Neural cell (in vitro differentiated cells): ENCODE data around the gene CROCC2.

Experiments used
- TAF1 ChIP-seq: IDR thresholded peaks from 2 replicates; pipeline ENCODE4 v1.6.1; 2012; ENCODE audit warnings: low read depth
- TF ChIP-seq, protein P1 (sequence below): fragments of 450-650 bp; IDR thresholded peaks from 2 replicates; pipeline ENCODE4 v1.5.1; 2014; ENCODE audit warnings: antibody characterized with exemption, mild to moderate bottlenecking, moderate library complexity; ENCODE audit not compliant: poor library complexity, severe bottlenecking
- TF ChIP-seq, protein P2 (sequence below): IDR thresholded peaks from 2 replicates; pipeline ENCODE4 v1.6.1; 2012; ENCODE audit warnings: borderline replicate concordance

DNA sequence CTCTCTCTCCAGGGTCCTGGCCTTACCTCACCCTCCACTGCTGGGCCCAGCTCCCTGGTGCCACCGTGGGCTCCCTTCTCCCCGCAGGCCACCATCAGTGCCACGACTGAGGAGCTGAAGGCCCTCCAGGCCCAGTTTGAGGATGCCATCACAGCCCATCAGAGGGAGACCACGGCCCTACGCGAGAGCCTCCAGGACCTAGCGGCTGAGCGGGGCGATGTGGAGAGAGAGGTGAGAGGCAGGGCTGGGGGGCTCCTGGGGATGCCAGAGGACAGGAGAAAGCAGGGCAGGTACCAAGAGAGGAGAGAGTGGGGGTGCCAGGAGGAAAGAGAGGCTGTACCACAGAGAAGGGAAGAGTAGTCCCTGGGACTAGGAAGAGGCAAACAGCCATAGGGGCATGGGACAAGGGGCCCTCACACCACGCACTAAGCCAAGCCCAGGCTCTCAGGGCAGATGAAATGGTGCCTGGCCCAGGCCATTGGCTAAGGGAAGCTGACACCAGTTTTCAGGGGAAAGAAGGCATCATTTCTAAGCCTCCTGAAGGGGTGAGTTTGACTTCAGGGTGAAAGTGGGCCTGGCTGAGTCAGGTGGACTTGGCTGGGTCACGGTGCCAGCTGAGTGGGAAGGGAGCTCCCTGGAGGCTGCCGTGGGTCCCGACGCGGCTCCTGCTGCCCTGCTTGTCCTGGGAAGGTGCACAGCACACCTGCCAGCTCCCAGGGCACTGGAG lies 53.2 kb downstream of the CROCC2 start:
- TF ChIP-seq TAF1: no peak
- TF ChIP-seq, protein P1, sequence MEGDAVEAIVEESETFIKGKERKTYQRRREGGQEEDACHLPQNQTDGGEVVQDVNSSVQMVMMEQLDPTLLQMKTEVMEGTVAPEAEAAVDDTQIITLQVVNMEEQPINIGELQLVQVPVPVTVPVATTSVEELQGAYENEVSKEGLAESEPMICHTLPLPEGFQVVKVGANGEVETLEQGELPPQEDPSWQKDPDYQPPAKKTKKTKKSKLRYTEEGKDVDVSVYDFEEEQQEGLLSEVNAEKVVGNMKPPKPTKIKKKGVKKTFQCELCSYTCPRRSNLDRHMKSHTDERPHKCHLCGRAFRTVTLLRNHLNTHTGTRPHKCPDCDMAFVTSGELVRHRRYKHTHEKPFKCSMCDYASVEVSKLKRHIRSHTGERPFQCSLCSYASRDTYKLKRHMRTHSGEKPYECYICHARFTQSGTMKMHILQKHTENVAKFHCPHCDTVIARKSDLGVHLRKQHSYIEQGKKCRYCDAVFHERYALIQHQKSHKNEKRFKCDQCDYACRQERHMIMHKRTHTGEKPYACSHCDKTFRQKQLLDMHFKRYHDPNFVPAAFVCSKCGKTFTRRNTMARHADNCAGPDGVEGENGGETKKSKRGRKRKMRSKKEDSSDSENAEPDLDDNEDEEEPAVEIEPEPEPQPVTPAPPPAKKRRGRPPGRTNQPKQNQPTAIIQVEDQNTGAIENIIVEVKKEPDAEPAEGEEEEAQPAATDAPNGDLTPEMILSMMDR: no peak
- TF ChIP-seq, protein P2, sequence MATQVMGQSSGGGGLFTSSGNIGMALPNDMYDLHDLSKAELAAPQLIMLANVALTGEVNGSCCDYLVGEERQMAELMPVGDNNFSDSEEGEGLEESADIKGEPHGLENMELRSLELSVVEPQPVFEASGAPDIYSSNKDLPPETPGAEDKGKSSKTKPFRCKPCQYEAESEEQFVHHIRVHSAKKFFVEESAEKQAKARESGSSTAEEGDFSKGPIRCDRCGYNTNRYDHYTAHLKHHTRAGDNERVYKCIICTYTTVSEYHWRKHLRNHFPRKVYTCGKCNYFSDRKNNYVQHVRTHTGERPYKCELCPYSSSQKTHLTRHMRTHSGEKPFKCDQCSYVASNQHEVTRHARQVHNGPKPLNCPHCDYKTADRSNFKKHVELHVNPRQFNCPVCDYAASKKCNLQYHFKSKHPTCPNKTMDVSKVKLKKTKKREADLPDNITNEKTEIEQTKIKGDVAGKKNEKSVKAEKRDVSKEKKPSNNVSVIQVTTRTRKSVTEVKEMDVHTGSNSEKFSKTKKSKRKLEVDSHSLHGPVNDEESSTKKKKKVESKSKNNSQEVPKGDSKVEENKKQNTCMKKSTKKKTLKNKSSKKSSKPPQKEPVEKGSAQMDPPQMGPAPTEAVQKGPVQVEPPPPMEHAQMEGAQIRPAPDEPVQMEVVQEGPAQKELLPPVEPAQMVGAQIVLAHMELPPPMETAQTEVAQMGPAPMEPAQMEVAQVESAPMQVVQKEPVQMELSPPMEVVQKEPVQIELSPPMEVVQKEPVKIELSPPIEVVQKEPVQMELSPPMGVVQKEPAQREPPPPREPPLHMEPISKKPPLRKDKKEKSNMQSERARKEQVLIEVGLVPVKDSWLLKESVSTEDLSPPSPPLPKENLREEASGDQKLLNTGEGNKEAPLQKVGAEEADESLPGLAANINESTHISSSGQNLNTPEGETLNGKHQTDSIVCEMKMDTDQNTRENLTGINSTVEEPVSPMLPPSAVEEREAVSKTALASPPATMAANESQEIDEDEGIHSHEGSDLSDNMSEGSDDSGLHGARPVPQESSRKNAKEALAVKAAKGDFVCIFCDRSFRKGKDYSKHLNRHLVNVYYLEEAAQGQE: no peak
